WI38 (cell line): ENCODE data around the gene SBNO1.

Experiments
- H3K4me3 ChIP-seq: 2 replicates; pipeline ENCODE4 v1.5.1; 2011; ENCODE audit warnings: low read depth, mild to moderate bottlenecking, control low read depth, low read length
- CTCF ChIP-seq: IDR thresholded peaks from 2 replicates; pipeline ENCODE4 v1.5.1; 2012; ENCODE audit warnings: low read depth, mild to moderate bottlenecking, control low read depth, low read length

SBNO1 gene

GRCh38 chr12:123365025-123365917, 624 bp upstream of the SBNO1 start:
- peak overlapping the region; percentile 97 for H3K4me3 ChIP-seq
- TF ChIP-seq CTCF: peak; percentile 89

GRCh38 chr12:123363740-123364531, 711 bp downstream of the SBNO1 start:
- peak overlapping the region; percentile 97 for H3K4me3 ChIP-seq
- no peak for TF ChIP-seq CTCF

GRCh38 chr12:123363390-123363739, 1.3 kb downstream of the SBNO1 start:
- no peak for TF ChIP-seq CTCF
- peak overlapping the region; percentile 97 for H3K4me3 ChIP-seq

GRCh38 chr12:123358035-123358434, 6.6 kb downstream of the SBNO1 start:
- no peak overlapping the region for H3K4me3 ChIP-seq
- no peak for TF ChIP-seq CTCF

GRCh38 chr12:123356159-123356670, 8.4 kb downstream of the SBNO1 start:
- TF ChIP-seq CTCF: no peak
- no peak overlapping the region for H3K4me3 ChIP-seq

GRCh38 chr12:123354600-123354999, 10.0 kb downstream of the SBNO1 start:
- no peak overlapping the region for H3K4me3 ChIP-seq
- no peak for TF ChIP-seq CTCF

- no peak overlapping the region for H3K4me3 ChIP-seq
- no peak for TF ChIP-seq CTCF
These were observed 13.3 kb downstream of the SBNO1 start for GRCh38 chr12:123351349-123351748.
